Activated CD8-positive, alpha-beta memory T cell treated with anti-CD3 and anti-CD28 coated beads, Interleukin-2, amount 50 U/mL, for 4 hours (primary cell): ENCODE measurements around the gene CPZ.

Source experiments
- DNase-seq: peaks from one replicate; pipeline ENCODE4 v3.0.0-alpha.2; 2020

Gene CPZ

DNA sequence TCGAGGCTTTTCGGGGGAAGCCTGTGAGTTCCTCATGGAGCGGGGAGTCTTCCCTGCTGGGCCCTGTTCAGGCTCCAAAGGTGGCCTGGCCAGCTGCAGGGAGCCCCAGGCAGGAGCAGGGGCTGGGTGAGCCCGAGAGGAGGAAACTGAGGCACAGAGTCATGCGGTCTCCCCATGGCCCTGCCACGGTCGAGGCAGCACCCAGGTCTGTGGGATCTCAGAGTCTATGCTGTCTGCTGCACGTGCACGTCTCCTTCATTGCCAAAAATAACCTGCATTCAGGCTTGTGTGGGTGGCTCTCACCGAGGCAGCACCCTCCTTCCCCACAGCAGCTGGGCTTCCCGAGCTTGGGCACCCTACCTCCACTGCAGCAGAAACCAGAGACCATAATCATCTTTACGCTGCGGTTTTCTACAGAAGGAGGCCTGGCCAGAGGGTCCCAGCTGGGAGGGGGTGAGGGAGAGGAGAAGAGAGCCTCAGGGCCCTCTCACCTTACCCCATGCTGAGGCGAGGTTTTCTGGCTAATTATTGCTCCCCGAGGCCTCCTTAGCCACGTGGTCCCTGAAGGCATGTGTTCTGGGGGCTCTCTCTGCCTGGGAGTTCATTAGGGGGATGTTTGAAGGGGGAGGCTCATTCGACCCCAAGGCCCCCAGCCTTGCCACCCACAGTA lies 64.3 kb downstream of the CPZ start:
- no peak for DNase-seq

GRCh38 chr4:8657381-8658088 lies 65.0 kb downstream of the CPZ start:
- no peak for DNase-seq

DNA sequence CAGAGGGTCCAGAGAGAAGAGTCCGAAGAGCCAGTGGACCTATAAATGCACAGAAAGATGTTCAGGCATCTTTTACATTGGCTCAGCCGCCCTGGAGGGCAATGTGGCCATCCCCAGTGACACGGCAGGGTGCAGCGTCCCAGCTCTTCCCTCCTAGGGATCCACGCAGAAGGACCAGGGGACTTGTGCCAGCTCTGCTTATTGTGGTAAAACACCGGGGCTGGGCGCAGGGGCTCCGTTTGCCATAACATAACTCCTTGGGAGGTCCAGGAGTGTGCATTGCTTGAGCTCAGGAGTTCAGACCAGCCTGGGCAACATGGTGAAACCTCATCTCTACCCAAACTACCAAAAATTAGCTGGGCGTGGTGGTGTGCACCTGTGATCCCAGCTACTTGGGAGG lies 70.2 kb downstream of the CPZ start:
- no peak for DNase-seq

GRCh38 chr4:8664031-8664805 lies 71.7 kb downstream of the CPZ start:
- DNase-seq = no peak

- no peak for DNase-seq
Observed at GRCh38 chr4:8664976-8665375, 72.4 kb downstream of the CPZ start.

DNA sequence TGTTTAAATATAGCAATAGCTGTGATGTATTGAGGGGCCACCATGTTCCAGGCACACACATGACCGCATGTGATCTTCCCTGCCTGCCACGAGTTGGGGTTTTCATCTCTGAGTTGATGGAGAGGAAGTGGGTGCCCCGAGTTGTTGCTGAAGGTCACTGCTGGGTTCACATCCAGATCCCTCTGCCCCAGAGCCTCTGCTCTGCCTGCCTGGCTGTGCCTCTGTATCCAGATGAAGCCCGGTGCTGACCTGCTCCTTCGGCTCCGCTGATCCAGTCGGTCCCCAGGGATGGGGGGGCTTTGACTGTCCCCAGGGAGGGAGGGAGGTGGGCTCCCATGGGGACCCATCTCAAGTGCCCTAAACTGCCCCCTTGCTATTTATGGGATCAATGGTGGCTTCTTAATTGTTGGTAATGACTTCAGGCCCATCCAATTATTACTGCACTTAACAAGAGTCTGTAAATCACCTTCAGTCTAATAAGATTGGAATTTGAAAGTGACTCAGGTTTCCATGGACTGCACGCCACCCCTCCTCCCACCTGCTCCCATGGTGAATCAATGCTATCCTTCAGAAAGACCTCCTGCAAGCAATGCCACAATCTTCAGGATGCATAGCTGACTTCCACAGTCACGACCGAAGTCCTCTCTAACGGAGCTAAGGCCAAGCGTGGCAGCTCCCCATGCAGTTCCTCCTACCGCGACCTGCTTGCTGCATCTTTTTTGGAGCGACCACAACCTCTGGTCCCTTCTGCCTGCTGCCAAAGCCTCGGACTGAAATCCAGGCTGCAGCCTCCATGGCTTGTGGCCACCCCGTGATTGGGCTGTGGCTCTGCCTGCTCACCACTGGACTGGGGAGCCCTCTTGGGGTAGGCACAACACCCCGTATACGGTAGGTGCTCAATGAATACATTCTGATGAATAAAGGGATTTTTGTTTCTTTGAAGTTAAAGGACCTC lies 73.1 kb downstream of the CPZ start:
- no peak for DNase-seq

DNA sequence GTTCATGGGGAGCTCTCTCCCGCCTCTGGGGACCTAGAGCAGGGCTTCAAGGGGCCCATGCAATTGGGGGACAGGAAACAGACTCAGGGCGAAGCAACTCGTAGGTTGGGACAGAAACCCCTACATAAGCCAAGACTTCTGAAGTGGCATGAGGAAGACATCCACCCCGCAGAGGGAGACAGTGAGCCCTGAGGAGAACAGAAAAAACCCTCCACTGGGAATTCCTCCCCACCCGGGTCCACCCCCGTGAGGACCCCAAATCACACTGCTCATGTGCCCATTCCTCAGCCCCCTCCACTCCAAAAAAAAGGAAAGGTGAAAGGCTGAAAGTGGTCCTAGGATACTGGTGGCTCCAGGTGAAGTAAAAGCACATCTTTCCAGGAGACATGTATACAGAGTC lies 74.0 kb downstream of the CPZ start:
- DNase-seq = no peak
